Subcutaneous abdominal adipose tissue (tissue), 5 donors: ENCODE data around the gene CDYL.

Source experiments
- H3K27ac ChIP-seq: one replicate; pipeline ENCODE4 v1.7.0; 2013; ENCODE audit warnings: low read depth, mild to moderate bottlenecking, inconsistent platforms, low read length, moderate library complexity
- H3K27me3 ChIP-seq, 5 donors: one replicate each; pipeline ENCODE4 v1.7.0; 2013; ENCODE audit warnings: low read length in 5 of 5, inconsistent platforms in 1 of 5; ENCODE audit not compliant: control insufficient read depth in 5 of 5, insufficient read depth in 4 of 5
- H3K36me3 ChIP-seq, 5 donors: one replicate each; pipeline ENCODE4 v1.7.0; 2013; ENCODE audit warnings: low read length in 5 of 5; ENCODE audit not compliant: control insufficient read depth in 5 of 5, insufficient read depth in 5 of 5
- H3K4me1 ChIP-seq, 5 donors: one replicate each; pipeline ENCODE4 v1.7.0; 2013; ENCODE audit warnings: low read length in 5 of 5, mild to moderate bottlenecking in 3 of 5, moderate library complexity in 1 of 5; ENCODE audit not compliant: control insufficient read depth in 5 of 5, insufficient read depth in 5 of 5
- H3K4me3 ChIP-seq, 5 donors: one replicate each; pipeline ENCODE4 v1.7.0; 2013; ENCODE audit warnings: low read length in 5 of 5, low read depth in 1 of 5
- H3K9ac ChIP-seq, 5 donors: one replicate each; pipeline ENCODE4 v1.7.0; 2013; ENCODE audit warnings: low read length in 5 of 5, mild to moderate bottlenecking in 4 of 5, moderate library complexity in 3 of 5
- H3K9me3 ChIP-seq, 5 donors: one replicate each; pipeline ENCODE4 v1.7.0; 2013; ENCODE audit warnings: low read length in 5 of 5; ENCODE audit not compliant: control insufficient read depth in 5 of 5
- donor health status: healthy.
- donor health status: healthy.
- donor health status: healthy.
- donor health status: healthy.
- donor health status: healthy.

The CDYL gene

DNA sequence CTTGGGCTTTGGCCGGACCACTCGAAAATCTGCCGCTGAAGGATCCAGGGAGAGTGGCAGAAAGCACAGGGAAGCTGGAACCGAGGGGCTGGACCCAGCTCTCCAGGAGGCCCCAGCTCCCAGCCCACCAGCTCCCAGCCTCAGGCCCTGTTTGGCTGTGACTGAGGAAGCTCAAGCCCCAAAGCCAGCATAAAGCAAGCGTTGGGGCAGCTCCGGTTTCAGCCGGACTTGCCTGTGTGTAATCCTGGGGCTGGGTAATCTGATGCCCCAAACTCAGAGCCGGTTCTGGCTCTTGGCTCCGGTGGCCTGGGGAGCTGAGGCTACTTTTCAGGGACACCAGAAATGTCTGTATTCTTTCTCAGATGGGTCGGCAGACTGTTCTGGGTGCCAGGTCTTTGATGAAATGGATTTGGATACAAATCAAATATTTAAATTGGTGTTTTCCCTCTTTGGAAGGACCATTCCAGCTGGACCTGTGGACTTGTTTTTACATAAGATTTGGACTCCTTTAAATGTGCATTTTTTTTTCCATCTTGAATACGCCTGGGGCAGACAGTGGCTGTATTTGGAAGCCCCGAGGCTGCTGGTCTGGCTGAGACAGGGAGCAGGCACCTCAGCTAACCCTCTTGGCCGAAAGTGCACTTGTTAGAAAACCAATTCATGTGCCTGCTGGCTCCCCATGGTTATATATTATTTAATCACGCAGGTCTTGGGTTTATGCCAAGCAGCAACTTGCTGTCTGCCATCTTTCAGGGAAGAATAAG is 198.0 kb downstream of the CDYL start:
- Histone ChIP-seq H3K4me3 (no peak overlapping the region), H3K36me3 (no peaks in the 10 kb centered on the region), H3K27ac (peak overlapping the region; percentile 40), H3K9me3 (peaks cover 0 to 10% (median 3%) of the 10 kb centered on the region in 5 donors), H3K27me3 (no peaks in the 10 kb centered on the region), H3K9ac (peak overlapping the region in 1 of 5 donors; percentile 65), H3K4me1 (peaks cover 0 to 28% (median 17%) of the 10 kb centered on the region in 5 donors)

DNA sequence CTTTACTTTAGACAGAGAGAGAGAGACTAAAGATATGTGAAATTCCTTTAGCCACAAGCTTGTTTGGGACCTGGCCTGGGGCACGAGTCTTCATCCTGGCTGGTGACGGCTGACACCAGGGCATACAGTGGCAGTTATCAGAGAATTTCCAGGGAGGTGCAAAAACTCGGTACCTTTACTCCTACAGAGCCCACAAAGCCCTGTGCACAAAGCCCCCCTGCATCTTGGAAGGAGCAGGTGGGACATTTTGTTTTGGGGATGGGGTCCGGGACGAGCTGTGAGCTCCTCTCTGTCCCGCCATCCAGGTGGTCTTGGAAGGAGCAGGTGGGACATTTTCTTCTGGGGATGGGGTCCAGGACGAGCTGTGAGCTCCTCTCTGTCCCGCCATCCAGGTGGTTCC is 198.8 kb downstream of the CDYL start:
- Histone ChIP-seq H3K9me3 (peaks cover 0 to 18% (median 10%) of the 10 kb centered on the region in 5 donors), H3K9ac (no peak overlapping the region), H3K4me3 (no peak overlapping the region), H3K4me1 (peaks cover 0 to 28% (median 17%) of the 10 kb centered on the region in 5 donors), H3K27ac (no peak overlapping the region), H3K27me3 (no peaks in the 10 kb centered on the region), H3K36me3 (peaks cover 0 to 2% (median 0%) of the 10 kb centered on the region in 5 donors)

DNA sequence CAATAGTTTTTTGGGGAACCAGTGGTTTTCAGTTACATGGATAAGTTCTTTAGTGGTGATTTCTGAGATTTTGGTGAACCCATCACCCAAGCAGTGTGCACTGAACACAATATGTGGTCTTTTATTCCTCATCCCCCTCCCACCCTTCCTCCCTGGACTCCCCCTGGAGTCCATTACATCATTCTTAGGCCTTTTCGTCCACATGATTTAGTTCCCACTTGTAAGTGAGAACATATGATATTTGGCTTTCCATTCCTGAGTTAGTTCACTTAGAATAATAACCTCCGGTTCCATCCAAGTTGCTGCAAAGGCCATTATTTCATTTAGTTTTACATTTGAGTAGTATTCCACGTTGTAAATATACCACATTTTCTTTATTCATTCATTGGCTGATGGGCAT is 199.3 kb downstream of the CDYL start:
- no peak overlapping the region for H3K9ac ChIP-seq
- H3K4me3 ChIP-seq: no peak overlapping the region
- H3K36me3 ChIP-seq: peaks cover 0 to 2% (median 0%) of the 10 kb centered on the region in 5 donors
- no peaks in the 10 kb centered on the region for H3K27me3 ChIP-seq
- peaks cover 0 to 24% (median 17%) of the 10 kb centered on the region in 5 donors for H3K4me1 ChIP-seq
- peaks cover 0 to 19% (median 10%) of the 10 kb centered on the region in 5 donors for H3K9me3 ChIP-seq
- no peak overlapping the region for H3K27ac ChIP-seq

DNA sequence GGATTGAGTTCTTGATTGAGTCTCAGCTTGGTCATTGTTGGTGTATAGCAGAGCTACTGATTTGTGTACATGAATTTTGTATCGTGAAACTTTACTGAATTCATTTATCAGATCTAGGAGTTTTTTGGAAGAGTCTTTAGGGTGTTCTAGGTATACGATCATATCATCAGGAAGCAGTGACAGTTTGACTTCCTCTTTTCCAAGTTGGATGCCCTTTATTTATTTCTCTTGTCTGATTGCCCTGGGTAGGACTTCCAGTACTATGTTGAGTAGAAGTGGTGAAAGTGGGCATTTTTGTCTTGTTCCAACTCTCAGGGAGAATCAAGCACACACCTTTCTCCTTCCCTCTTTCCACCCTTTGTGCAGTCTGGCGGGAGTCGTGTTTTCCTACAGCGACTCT is 201.3 kb downstream of the CDYL start:
- H3K36me3 ChIP-seq: peaks cover 0 to 2% (median 0%) of the 10 kb centered on the region in 5 donors
- peaks cover 0 to 19% (median 10%) of the 10 kb centered on the region in 5 donors for H3K9me3 ChIP-seq
- H3K27ac ChIP-seq: no peak overlapping the region
- no peak overlapping the region for H3K4me3 ChIP-seq
- H3K9ac ChIP-seq: no peak overlapping the region
- no peaks in the 10 kb centered on the region for H3K27me3 ChIP-seq
- peaks cover 0 to 17% (median 14%) of the 10 kb centered on the region in 5 donors for H3K4me1 ChIP-seq

DNA sequence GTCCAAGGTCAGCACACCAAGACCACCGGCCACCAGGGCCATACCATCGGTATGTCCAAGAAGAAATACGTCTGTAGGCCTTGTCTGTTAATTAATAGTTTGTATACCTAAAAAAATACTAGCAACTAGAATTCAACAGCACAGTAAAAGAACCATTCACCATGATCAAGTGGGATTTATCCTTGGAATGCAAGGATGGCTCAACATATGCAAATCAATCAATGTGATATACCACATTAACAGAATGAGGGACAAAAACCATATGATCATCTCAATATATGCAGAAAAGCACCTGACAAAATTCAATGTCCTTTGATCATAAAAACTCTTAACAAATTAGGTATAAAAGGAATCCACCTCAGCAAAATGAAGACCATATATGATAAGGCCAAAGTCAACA is 203.2 kb downstream of the CDYL start:
- peaks cover 0 to 2% (median 0%) of the 10 kb centered on the region in 5 donors for H3K36me3 ChIP-seq
- no peak overlapping the region for H3K27ac ChIP-seq
- no peaks in the 10 kb centered on the region for H3K27me3 ChIP-seq
- H3K4me1 ChIP-seq: peaks cover 0 to 5% (median 4%) of the 10 kb centered on the region in 5 donors
- H3K9ac ChIP-seq: no peak overlapping the region
- peaks cover 0 to 19% (median 10%) of the 10 kb centered on the region in 5 donors for H3K9me3 ChIP-seq
- H3K4me3 ChIP-seq: no peak overlapping the region

DNA sequence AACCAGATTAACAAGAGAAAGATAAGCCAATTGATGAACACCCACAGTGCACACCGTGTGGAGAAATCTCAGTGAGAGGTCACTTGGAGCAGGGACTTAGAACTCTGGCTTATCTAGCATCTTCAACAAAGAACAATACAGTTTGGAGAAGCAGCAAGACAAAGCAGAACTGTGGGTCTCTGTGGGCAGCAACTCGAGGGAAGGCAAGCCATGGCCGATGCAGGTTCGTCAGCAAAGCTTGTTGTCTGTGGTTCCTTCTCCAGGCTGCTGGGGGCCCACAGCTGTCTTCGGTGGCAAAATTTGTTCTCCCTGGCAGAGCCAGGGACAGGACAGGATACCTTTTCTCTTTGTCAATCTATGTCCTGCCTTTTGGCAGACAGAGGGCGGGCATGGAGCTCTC is 205.6 kb downstream of the CDYL start:
- no peak overlapping the region for H3K27ac ChIP-seq
- no peaks in the 10 kb centered on the region for H3K27me3 ChIP-seq
- H3K4me3 ChIP-seq: no peak overlapping the region
- H3K9ac ChIP-seq: no peak overlapping the region
- H3K36me3 ChIP-seq: peaks cover 0 to 2% (median 0%) of the 10 kb centered on the region in 5 donors
- H3K4me1 ChIP-seq: no peaks in the 10 kb centered on the region
- peaks cover 0 to 19% (median 10%) of the 10 kb centered on the region in 5 donors for H3K9me3 ChIP-seq

DNA sequence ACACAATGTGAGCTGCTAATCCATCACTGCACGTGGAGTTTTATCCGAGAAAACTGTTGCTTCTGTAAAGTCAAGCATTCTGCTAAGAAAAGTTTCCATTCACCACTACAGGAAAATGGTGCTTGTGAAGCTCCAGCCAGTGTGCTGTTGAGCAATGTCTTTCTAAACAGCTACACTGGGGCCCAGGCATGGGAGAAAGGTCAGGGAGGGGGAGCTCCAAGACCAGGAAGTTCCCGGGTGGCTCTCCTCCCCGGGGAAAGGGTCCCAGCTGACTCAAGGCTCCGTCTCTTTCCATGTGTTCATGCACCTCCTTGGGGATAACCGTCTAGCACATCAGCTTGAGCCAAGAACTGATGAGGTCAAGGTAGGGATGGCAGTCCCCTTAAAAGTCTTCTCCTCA is 207.1 kb downstream of the CDYL start:
- Histone ChIP-seq H3K36me3 (peaks cover 0 to 2% (median 0%) of the 10 kb centered on the region in 5 donors), H3K27ac (no peak overlapping the region), H3K27me3 (no peaks in the 10 kb centered on the region), H3K9ac (no peak overlapping the region), H3K4me1 (no peaks in the 10 kb centered on the region), H3K9me3 (peaks cover 0 to 21% (median 14%) of the 10 kb centered on the region in 5 donors), H3K4me3 (no peak overlapping the region)

DNA sequence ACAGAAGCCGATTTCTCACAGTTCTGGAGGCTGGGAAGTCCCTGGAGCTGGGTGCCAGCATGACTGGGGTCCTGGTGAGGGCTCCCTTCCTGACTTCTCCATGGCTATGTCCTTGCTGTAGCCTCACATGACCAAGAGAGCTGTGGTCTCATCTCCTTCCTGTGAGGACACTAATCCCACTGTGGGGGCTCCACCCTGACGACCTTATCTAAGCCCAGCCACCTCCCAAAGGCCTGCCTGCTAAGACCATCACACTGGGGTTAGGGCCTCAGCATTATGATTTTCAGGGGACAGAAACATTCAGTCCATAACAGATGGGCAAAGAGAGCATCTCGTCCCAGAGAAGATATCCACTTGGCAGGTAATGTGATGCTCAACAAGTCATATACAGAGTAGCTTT is 210.8 kb downstream of the CDYL start:
- Histone ChIP-seq H3K4me1 (no peaks in the 10 kb centered on the region), H3K4me3 (no peak overlapping the region), H3K36me3 (peaks cover 0 to 3% (median 0%) of the 10 kb centered on the region in 5 donors), H3K27ac (no peak overlapping the region), H3K27me3 (no peaks in the 10 kb centered on the region), H3K9me3 (peaks cover 0 to 8% (median 4%) of the 10 kb centered on the region in 5 donors), H3K9ac (no peak overlapping the region)

DNA sequence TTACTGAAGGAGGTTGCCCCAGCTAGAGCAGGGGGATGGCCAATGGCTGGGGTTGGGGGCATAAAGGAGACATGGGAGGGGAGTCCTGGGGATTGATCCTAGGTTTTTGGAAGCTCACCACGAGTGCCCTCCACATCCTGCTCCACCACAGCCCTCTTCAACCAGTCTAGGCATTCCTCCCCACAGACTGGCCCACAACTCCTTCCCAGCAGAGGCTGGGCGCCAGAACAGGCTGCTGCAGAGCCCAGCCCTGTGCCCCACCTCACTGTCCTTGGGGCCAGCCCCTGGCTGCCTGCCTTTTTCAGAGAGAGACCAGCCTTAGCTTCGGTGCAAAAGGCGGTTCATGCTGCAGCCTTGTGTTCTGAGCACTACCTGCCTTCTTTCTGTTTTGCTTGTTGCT is 211.2 kb downstream of the CDYL start:
- H3K4me1 ChIP-seq: no peaks in the 10 kb centered on the region

DNA sequence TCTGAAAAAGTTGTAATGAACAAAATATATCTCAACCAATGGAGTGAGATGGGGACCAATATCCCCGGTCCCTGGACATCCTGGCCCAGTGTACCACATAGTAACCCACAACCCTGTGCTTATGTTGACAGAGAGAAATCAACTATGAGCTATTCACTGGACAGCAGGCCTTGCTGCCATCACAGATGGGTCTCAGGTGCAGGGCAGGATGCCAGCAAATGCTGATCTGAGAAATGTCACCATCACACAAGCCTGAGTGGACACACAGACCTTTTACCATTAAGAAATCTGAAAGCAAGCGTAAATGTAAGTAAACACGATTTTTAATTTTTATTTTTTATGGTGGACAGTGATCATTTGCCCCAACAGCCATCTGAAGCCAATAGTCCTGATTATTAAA is 218.5 kb downstream of the CDYL start:
- Histone ChIP-seq H3K9me3 (no peaks in the 10 kb centered on the region), H3K36me3 (peaks cover 17 to 33% (median 21%) of the 10 kb centered on the region in 5 donors), H3K4me1 (no peaks in the 10 kb centered on the region), H3K27ac (no peak overlapping the region), H3K4me3 (no peak overlapping the region), H3K27me3 (no peaks in the 10 kb centered on the region), H3K9ac (no peak overlapping the region)

More for the DNA sequence above, 211.2 kb downstream of the CDYL start:
- Histone ChIP-seq H3K4me3 (no peak overlapping the region), H3K9me3 (peaks cover 0 to 8% (median 4%) of the 10 kb centered on the region in 5 donors), H3K36me3 (peaks cover 0 to 5% (median 0%) of the 10 kb centered on the region in 5 donors), H3K27me3 (no peaks in the 10 kb centered on the region), H3K9ac (no peak overlapping the region), H3K27ac (no peak overlapping the region)
